Endothelial cell of umbilical vein (primary cell): ENCODE data around the gene NFYC.

Experiments used
- POLR2A ChIP-seq: IDR thresholded peaks from 2 replicates; pipeline ENCODE4 v1.6.1; 2012; ENCODE audit warnings: low read depth, mild to moderate bottlenecking, control low read depth, low read length
- TF ChIP-seq, protein P1 (sequence below), 2 donors: IDR thresholded peaks; 1 replicate in 1 of 2; 2 replicates in 1 of 2; pipeline ENCODE4 v1.5.1; 2011; ENCODE audit warnings: low read length in 2 of 2, mild to moderate bottlenecking in 2 of 2, moderate library complexity in 2 of 2, control low read depth in 1 of 2, inconsistent platforms in 1 of 2, low read depth in 1 of 2; ENCODE audit not compliant: insufficient read depth in 1 of 2; ENCODE audit errors: extremely low read depth in 1 of 2

DNA sequence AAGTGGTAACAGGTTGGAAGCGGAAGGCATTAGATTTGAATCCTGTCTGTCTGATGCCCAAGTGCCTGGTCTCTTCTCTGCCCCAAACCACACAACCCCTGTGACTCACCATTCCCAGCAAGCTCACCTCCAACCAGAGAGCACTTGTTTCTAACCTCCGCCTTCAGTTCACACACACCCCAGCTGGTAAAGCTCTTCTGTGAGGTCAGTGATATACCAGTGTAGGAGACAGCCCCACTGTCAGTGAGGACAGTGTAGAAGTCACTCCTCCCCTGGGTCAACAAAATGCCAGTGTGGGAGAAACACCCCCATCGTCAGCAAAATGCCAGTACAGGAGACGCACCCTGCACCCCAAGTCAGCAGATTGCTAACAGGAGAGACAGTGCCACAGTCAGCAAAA, 28.6 kb upstream of the NFYC start:
- no peak for TF ChIP-seq POLR2A
- TF ChIP-seq, protein P1, sequence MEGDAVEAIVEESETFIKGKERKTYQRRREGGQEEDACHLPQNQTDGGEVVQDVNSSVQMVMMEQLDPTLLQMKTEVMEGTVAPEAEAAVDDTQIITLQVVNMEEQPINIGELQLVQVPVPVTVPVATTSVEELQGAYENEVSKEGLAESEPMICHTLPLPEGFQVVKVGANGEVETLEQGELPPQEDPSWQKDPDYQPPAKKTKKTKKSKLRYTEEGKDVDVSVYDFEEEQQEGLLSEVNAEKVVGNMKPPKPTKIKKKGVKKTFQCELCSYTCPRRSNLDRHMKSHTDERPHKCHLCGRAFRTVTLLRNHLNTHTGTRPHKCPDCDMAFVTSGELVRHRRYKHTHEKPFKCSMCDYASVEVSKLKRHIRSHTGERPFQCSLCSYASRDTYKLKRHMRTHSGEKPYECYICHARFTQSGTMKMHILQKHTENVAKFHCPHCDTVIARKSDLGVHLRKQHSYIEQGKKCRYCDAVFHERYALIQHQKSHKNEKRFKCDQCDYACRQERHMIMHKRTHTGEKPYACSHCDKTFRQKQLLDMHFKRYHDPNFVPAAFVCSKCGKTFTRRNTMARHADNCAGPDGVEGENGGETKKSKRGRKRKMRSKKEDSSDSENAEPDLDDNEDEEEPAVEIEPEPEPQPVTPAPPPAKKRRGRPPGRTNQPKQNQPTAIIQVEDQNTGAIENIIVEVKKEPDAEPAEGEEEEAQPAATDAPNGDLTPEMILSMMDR (IDR thresholded peaks at IDR 0.05; ENCODE audit: extremely low read depth in 1 of 2, insufficient read depth in 1 of 2, low read depth in 1 of 2, low read length in 2 of 2) = no peak
